ENCODE results near the gene BCAS1. TPM values are rescaled to one million over a fixed set of nuclear protein-coding genes. Genes with fewer than 3 reads are reported as not detected.

The BCAS1 gene
- total and polyA plus RNA-seq, 2 donors (not counting 3 experiments of a cell fraction or from before 2014, with no cell fraction given): not detected

DNA sequence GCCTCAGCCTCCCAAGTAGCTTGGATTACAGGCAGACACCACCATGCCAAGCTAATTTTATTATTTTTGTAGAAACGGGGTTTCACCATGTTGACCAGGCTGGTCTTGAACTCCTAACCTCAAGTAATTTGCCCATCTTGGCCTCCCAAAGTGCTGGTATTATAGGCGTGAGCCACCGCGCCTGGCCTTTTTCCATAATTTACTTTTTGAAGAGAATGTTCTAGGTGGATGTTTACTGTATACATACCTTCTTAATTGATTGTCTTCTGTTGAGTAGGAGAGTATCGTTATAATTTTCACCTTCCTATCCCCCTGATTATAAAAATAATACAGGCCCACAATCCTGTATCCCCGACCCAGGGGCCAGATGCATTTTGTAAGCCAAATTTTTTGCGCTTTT, 174.4 kb downstream of the BCAS1 start:
- Histone ChIP-seq H3K4me2 (ENCODE audit: insufficient read depth, low read length) (no peak overlapping the region), H3K4me1 (ENCODE audit: control insufficient read depth, extremely low read depth, insufficient read depth, low read length) (peaks cover 34% of the 10 kb centered on the region), H4K20me1 (replicated peaks; ENCODE audit: control insufficient read depth, extremely low read depth, insufficient read depth, low read length) (no peaks in the 10 kb centered on the region), H3K27me3 (ENCODE audit: control insufficient read depth in 2 of 2, insufficient read depth in 2 of 2, low read length in 2 of 2) (no peaks in the 10 kb centered on the region), H3K9me3 (replicated peaks; ENCODE audit: control insufficient read depth, insufficient read depth, low read length) (no peaks in the 10 kb centered on the region), H3K79me2 (ENCODE audit: control insufficient read depth, insufficient read depth, low read length) (no peaks in the 10 kb centered on the region), H2AFZ (ENCODE audit: low read depth, low read length) (no peak overlapping the region), H3K36me3 (ENCODE audit: control insufficient read depth in 2 of 2, extremely low read depth in 1 of 2, insufficient read depth in 2 of 2, low read length in 2 of 2) (no peaks in the 10 kb centered on the region), H3K9ac (replicated peaks; ENCODE audit: extremely low read depth, insufficient read depth, low read length) (no peak overlapping the region), H3K27ac (ENCODE audit: insufficient read depth, low read depth, low read length) (no peak overlapping the region), H3K4me3 (replicated peaks in 1 of 3; ENCODE audit: insufficient read depth in 1 of 3, low read depth in 1 of 3, low read length in 3 of 3) (no peak overlapping the region), H3K9me1 (replicated peaks; ENCODE audit: control insufficient read depth, extremely low read depth, insufficient read depth, low read length) (no peaks in the 10 kb centered on the region)
- TF ChIP-seq, protein P1, sequence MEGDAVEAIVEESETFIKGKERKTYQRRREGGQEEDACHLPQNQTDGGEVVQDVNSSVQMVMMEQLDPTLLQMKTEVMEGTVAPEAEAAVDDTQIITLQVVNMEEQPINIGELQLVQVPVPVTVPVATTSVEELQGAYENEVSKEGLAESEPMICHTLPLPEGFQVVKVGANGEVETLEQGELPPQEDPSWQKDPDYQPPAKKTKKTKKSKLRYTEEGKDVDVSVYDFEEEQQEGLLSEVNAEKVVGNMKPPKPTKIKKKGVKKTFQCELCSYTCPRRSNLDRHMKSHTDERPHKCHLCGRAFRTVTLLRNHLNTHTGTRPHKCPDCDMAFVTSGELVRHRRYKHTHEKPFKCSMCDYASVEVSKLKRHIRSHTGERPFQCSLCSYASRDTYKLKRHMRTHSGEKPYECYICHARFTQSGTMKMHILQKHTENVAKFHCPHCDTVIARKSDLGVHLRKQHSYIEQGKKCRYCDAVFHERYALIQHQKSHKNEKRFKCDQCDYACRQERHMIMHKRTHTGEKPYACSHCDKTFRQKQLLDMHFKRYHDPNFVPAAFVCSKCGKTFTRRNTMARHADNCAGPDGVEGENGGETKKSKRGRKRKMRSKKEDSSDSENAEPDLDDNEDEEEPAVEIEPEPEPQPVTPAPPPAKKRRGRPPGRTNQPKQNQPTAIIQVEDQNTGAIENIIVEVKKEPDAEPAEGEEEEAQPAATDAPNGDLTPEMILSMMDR (IDR thresholded peaks at IDR 0.05; ENCODE audit: extremely low read depth in 1 of 2, insufficient read depth in 1 of 2, low read depth in 1 of 2, low read length in 2 of 2): no peak
- no peak for TF ChIP-seq EZH2 (IDR thresholded peaks at IDR 0.05; ENCODE audit: borderline replicate concordance, low read depth, low read length, severe bottlenecking)
- no peak for TF ChIP-seq GATA2 (IDR thresholded peaks at IDR 0.05; ENCODE audit: insufficient read depth, insufficient read length, low read depth, low read length)
- TF ChIP-seq POLR2AphosphoS5 (IDR thresholded peaks at IDR 0.05; ENCODE audit: insufficient read depth, low read depth, low read length): no peak
- TF ChIP-seq POLR2A (IDR thresholded peaks at IDR 0.05; ENCODE audit: low read depth, low read length): no peak
- no peak for TF ChIP-seq JUN (IDR thresholded peaks at IDR 0.05; ENCODE audit: borderline replicate concordance, insufficient read depth, insufficient read length, low read depth)
- TF ChIP-seq, protein P2, sequence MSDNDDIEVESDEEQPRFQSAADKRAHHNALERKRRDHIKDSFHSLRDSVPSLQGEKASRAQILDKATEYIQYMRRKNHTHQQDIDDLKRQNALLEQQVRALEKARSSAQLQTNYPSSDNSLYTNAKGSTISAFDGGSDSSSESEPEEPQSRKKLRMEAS (IDR thresholded peaks at IDR 0.05; ENCODE audit: insufficient read depth, insufficient read length): no peak
- no peak for TF ChIP-seq FOS (IDR thresholded peaks at IDR 0.05; ENCODE audit: borderline replicate concordance, insufficient read depth, low read length)
- TF ChIP-seq MYC (IDR thresholded peaks at IDR 0.05; ENCODE audit: low read depth, low read length): no peak
- dilution Hi-C loops (cut with MboI; ENCODE audit: extremely low pct_ligation_motif_present, low sequenced_read_pairs) (no loop called here), intact Hi-C loops (cut with micrococcal nuclease) (loop anchor here (5.0 kb wide), 1 partner anchor 1404 kb away; no protein-coding TSS in a partner anchor)
- BruUV-seq (replicated peaks): no TSS peak
- FAIRE-seq: no peak
- CTCF ChIA-PET: no interaction called here
- POLR2A ChIA-PET: no interaction called here
- DNase-seq (ENCODE audit: low read depth, low spot score): no peak
